Activated CD4-positive, alpha-beta T cell treated with anti-CD3 and anti-CD28 coated beads, Interleukin-2, amount 10 ng/mL, durations not matched to agents 7 days and 5 days (primary cell): ENCODE results near the gene DNMT3A. TPM values are rescaled to one million over a fixed set of nuclear protein-coding genes. Genes with fewer than 3 reads are reported as not detected.

Experiments used
- CTCF ChIA-PET: fragments of 350-600 bp; sonication (Branson Sonifier 250); formaldehyde crosslinking; loops from one replicate; lab custom pipeline; 2021; ENCODE audit warnings: antibody characterized with exemption; lab: Charles Lee
- POLR2A ChIA-PET: fragments of 350-600 bp; sonication (Branson Sonifier 250); formaldehyde crosslinking; loops from one replicate; lab custom pipeline; 2021; ENCODE audit warnings: antibody characterized with exemption; lab: Charles Lee
- DNase-seq: peaks from one replicate; pipeline ENCODE4 v3.0.0-alpha.2; 2020
- H3K27ac Mint-ChIP-seq: one replicate; pipeline ENCODE4 v1.8.0; 2021; ENCODE audit warnings: mild to moderate bottlenecking, moderate library complexity, mixed read lengths
- H3K27me3 Mint-ChIP-seq: one replicate; pipeline ENCODE4 v1.8.0; 2021; ENCODE audit warnings: mixed read lengths
- H3K36me3 Mint-ChIP-seq: one replicate; pipeline ENCODE4 v1.8.0; 2021; ENCODE audit warnings: low read depth, mixed read lengths
- H3K4me1 Mint-ChIP-seq: one replicate; pipeline ENCODE4 v1.8.0; 2021; ENCODE audit warnings: mixed read lengths
- H3K4me3 Mint-ChIP-seq: one replicate; pipeline ENCODE4 v1.8.0; 2021; ENCODE audit warnings: mild to moderate bottlenecking, moderate library complexity, mixed read lengths
- H3K9me3 Mint-ChIP-seq: one replicate; pipeline ENCODE4 v1.8.0; 2021; ENCODE audit warnings: mixed read lengths
- total RNA-seq, 2 experiments: library from RNA; stranded (reverse); gene quantifications; one replicate each; pipeline ENCODE4 v1.2.3, GENCODE V29; 2021

The DNMT3A gene
- total RNA-seq, 2 experiments from 2014 or later: 55.9 to 62.3 TPM

- Mint-ChIP-seq H3K27me3 (no peaks in the 10 kb centered on the region), H3K4me1 (peaks cover 40% of the 10 kb centered on the region), H3K27ac (peak overlapping the region; percentile 78), H3K9me3 (no peaks in the 10 kb centered on the region), H3K4me3 (no peak overlapping the region), H3K36me3 (no peaks in the 10 kb centered on the region)
- POLR2A ChIA-PET: no interaction called here
- no peak for DNase-seq
- CTCF ChIA-PET: interaction anchor here (3.7 to 5.3 kb wide), 2 partner anchors 9 to 17 kb away, joined by 23 to 32 read pairs; no protein-coding TSS in a partner anchor
Observed at GRCh38 chr2:25378731-25379490, 37.2 kb upstream of the DNMT3A start.

GRCh38 chr2:25377822-25378421 lies 36.2 kb upstream of the DNMT3A start:
- CTCF ChIA-PET: interaction anchor here (0.9 to 5.3 kb wide), 8 partner anchors 10 to 77 kb away, joined by 3 to 32 read pairs (median 6); partner anchors contain the start of gene DNMT3A
- peaks cover 40% of the 10 kb centered on the region for H3K4me1 Mint-ChIP-seq
- no peaks in the 10 kb centered on the region for H3K36me3 Mint-ChIP-seq
- no peak overlapping the region for H3K4me3 Mint-ChIP-seq
- no peaks in the 10 kb centered on the region for H3K27me3 Mint-ChIP-seq
- POLR2A ChIA-PET: interaction anchor here (0.6 kb wide), 1 partner anchor 100 kb away, joined by 3 read pairs; no protein-coding TSS in a partner anchor
- no peak for DNase-seq
- peak overlapping the region; percentile 98 for H3K27ac Mint-ChIP-seq
- no peaks in the 10 kb centered on the region for H3K9me3 Mint-ChIP-seq

GRCh38 chr2:25376750-25377621 lies 35.3 kb upstream of the DNMT3A start:
- H3K27ac Mint-ChIP-seq: peak overlapping the region; percentile 98
- ChIA-PET CTCF (interaction anchor here (0.7 to 5.3 kb wide), 17 partner anchors 10 to 222 kb away, joined by 3 to 32 read pairs (median 5); partner anchors contain the start of gene DNMT3A), POLR2A (no interaction called here)
- H3K27me3 Mint-ChIP-seq: no peaks in the 10 kb centered on the region
- H3K4me3 Mint-ChIP-seq: peak overlapping the region; percentile 64
- peaks cover 42% of the 10 kb centered on the region for H3K4me1 Mint-ChIP-seq
- no peaks in the 10 kb centered on the region for H3K36me3 Mint-ChIP-seq
- no peaks in the 10 kb centered on the region for H3K9me3 Mint-ChIP-seq
- peak; percentile 94 for DNase-seq

- Mint-ChIP-seq H3K27ac (peak overlapping the region; percentile 52), H3K36me3 (no peaks in the 10 kb centered on the region), H3K27me3 (no peaks in the 10 kb centered on the region), H3K9me3 (no peaks in the 10 kb centered on the region), H3K4me1 (peaks cover 50% of the 10 kb centered on the region), H3K4me3 (peak overlapping the region; percentile 26)
- CTCF ChIA-PET: interaction anchor here (0.6 to 3.7 kb wide), 18 partner anchors 8 to 1221 kb away, joined by 3 to 32 read pairs (median 5); partner anchors contain the start of gene DNMT3A
- POLR2A ChIA-PET: interaction anchor here (1.6 kb wide), 1 partner anchor 14 kb away, joined by 5 read pairs; no protein-coding TSS in a partner anchor
- no peak for DNase-seq
Observed at GRCh38 chr2:25375989-25376545, 34.3 kb upstream of the DNMT3A start.

- H3K27ac Mint-ChIP-seq: peak overlapping the region; percentile 58
- H3K4me3 Mint-ChIP-seq: no peak overlapping the region
- no peaks in the 10 kb centered on the region for H3K27me3 Mint-ChIP-seq
- H3K9me3 Mint-ChIP-seq: no peaks in the 10 kb centered on the region
- ChIA-PET POLR2A (interaction anchor here (1.6 kb wide), 1 partner anchor 13 kb away, joined by 5 read pairs; no protein-coding TSS in a partner anchor), CTCF (interaction anchor here (0.7 to 3.7 kb wide), 12 partner anchors 9 to 223 kb away, joined by 3 to 32 read pairs (median 6); no protein-coding TSS in a partner anchor)
- H3K4me1 Mint-ChIP-seq: peaks cover 52% of the 10 kb centered on the region
- no peaks in the 10 kb centered on the region for H3K36me3 Mint-ChIP-seq
- no peak for DNase-seq
Observed at GRCh38 chr2:25375371-25375988, 33.8 kb upstream of the DNMT3A start.

- Mint-ChIP-seq H3K36me3 (no peaks in the 10 kb centered on the region), H3K27me3 (no peaks in the 10 kb centered on the region)
- CTCF ChIA-PET: interaction anchor here (1.2 to 3.7 kb wide), 4 partner anchors 10 to 27 kb away, joined by 4 to 32 read pairs (median 20); no protein-coding TSS in a partner anchor
Observed at GRCh38 chr2:25374827-25375226, 33.1 kb upstream of the DNMT3A start.

GRCh38 chr2:25374411-25374810 lies 32.7 kb upstream of the DNMT3A start:
- POLR2A ChIA-PET: no interaction called here
- Mint-ChIP-seq H3K9me3 (no peaks in the 10 kb centered on the region), H3K27ac (no peak overlapping the region), H3K4me1 (peaks cover 44% of the 10 kb centered on the region), H3K4me3 (no peak overlapping the region), H3K36me3 (no peaks in the 10 kb centered on the region), H3K27me3 (no peaks in the 10 kb centered on the region)
- CTCF ChIA-PET: interaction anchor here (2.0 to 4.5 kb wide), 2 partner anchors 10 to 13 kb away, joined by 6 to 38 read pairs; no protein-coding TSS in a partner anchor
- DNase-seq: no peak

More at GRCh38 chr2:25374827-25375226, 33.1 kb upstream of the DNMT3A start:
- Mint-ChIP-seq H3K27ac (no peak overlapping the region), H3K4me1 (peaks cover 48% of the 10 kb centered on the region), H3K9me3 (no peaks in the 10 kb centered on the region), H3K4me3 (no peak overlapping the region)
- DNase-seq: no peak
- POLR2A ChIA-PET: interaction anchor here (1.6 kb wide), 1 partner anchor 13 kb away, joined by 5 read pairs; no protein-coding TSS in a partner anchor

GRCh38 chr2:25373269-25373981 lies 31.7 kb upstream of the DNMT3A start:
- no peaks in the 10 kb centered on the region for H3K9me3 Mint-ChIP-seq
- H3K4me1 Mint-ChIP-seq: peaks cover 35% of the 10 kb centered on the region
- H3K4me3 Mint-ChIP-seq: no peak overlapping the region
- H3K27ac Mint-ChIP-seq: no peak overlapping the region
- H3K27me3 Mint-ChIP-seq: no peaks in the 10 kb centered on the region
- no peaks in the 10 kb centered on the region for H3K36me3 Mint-ChIP-seq
- ChIA-PET CTCF (interaction anchor here (2.0 to 4.5 kb wide), 2 partner anchors 9 to 12 kb away, joined by 6 to 38 read pairs; no protein-coding TSS in a partner anchor), POLR2A (no interaction called here)
- DNase-seq: no peak

GRCh38 chr2:25372405-25373268 lies 30.9 kb upstream of the DNMT3A start:
- Mint-ChIP-seq H3K4me3 (no peak overlapping the region), H3K9me3 (no peaks in the 10 kb centered on the region), H3K27ac (peak overlapping the region; percentile 66), H3K27me3 (no peaks in the 10 kb centered on the region), H3K4me1 (peaks cover 29% of the 10 kb centered on the region), H3K36me3 (no peaks in the 10 kb centered on the region)
- ChIA-PET CTCF (interaction anchor here (1.0 to 4.5 kb wide), 4 partner anchors 8 to 19 kb away, joined by 3 to 38 read pairs (median 4); no protein-coding TSS in a partner anchor), POLR2A (no interaction called here)
- DNase-seq: no peak
